Right ventricle myocardium inferior (tissue), 1 donor: ENCODE results near the gene RANBP2. TPM values are rescaled to one million over a fixed set of nuclear protein-coding genes. Genes with fewer than 3 reads are reported as not detected.
"Not testable (repeated sequence)": the region's sequence is repeated elsewhere in the genome, so short reads cannot be mapped to it uniquely, and the experiment has no call there.

Source experiments
- ATAC-seq: fragments of 200-7000 bp; cut with Tn5 transposase; one replicate; pipeline ENCODE4 v1.9.1; 2020; ENCODE audit warnings: mild to moderate bottlenecking, moderate library complexity
- DNase-seq: peaks from one replicate; pipeline ENCODE4 v3.0.0; 2021; ENCODE audit errors: missing footprints
- intact Hi-C: fragments of 100-400 bp; cut with DNase I; formaldehyde crosslinking; loops from one replicate; pipeline ENCODE4 v1.11.0; 2022
- long read RNA-seq: library from polyadenylated mRNA; unstranded; transcript quantifications from one replicate; pipeline ENCODE4 v2.0.0, GENCODE V29; 2021
- total RNA-seq: library from RNA; stranded (reverse); fragmentation: NEBNext Ultra II Directional; extraction: Animal tissue kit (Norgen Biotek cat#: 25700); gene quantifications from one replicate; pipeline ENCODE4 v1.2.1, GENCODE V29; 2021
- donor health status: DM: no; HTN: yes; CAD: no; lungs with severe emphysema.

The RANBP2 gene
- total RNA-seq, result 48.7 TPM
- long read RNA-seq, partial matches to known transcripts, result 11 of 14 reads
- long read RNA-seq, other reads (novel, unspliced or antisense), result 3 of 14 reads

GRCh38 chr2:108719149-108720044 is at the start of gene RANBP2:
TSS of gene RANBP2 (plus strand) at chr2:108719482. CDS start at chr2:108719607, 125 bp downstream.
- DNase-seq (peak; percentile 96), ATAC-seq (peak; percentile 100)
- intact Hi-C loops, result loop anchor here (5.0 kb wide), 2 partner anchors 122 to 272 kb away; partner anchors contain the start of gene GCC2

GRCh38 chr2:108670282-108670681 is 49.0 kb upstream of the RANBP2 start:
- intact Hi-C loops, DNase-seq, ATAC-seq: not testable (repeated sequence)

GRCh38 chr2:108672200-108672805 is 47.0 kb upstream of the RANBP2 start:
- ATAC-seq, intact Hi-C loops, DNase-seq: not testable (repeated sequence)

GRCh38 chr2:108676522-108676921 is 42.8 kb upstream of the RANBP2 start:
- intact Hi-C loops, DNase-seq, ATAC-seq: not testable (repeated sequence)

- ATAC-seq, DNase-seq, intact Hi-C loops: not testable (repeated sequence)
Measured at GRCh38 chr2:108677239-108677744, 42.0 kb upstream of the RANBP2 start.

GRCh38 chr2:108678198-108678651 is 41.1 kb upstream of the RANBP2 start:
- DNase-seq, intact Hi-C loops: not testable (repeated sequence)
- ATAC-seq, result peak; percentile 66

- intact Hi-C loops, DNase-seq: not testable (repeated sequence)
- peak; percentile 42 for ATAC-seq
Measured at GRCh38 chr2:108680805-108681204, 38.5 kb upstream of the RANBP2 start.

GRCh38 chr2:108688818-108689756 is 30.2 kb upstream of the RANBP2 start:
- ATAC-seq, result peak; percentile 16
- intact Hi-C loops, DNase-seq: not testable (repeated sequence)

- ATAC-seq, result peak; percentile 81
- intact Hi-C loops, DNase-seq: not testable (repeated sequence)
Measured at GRCh38 chr2:108690001-108690400, 29.3 kb upstream of the RANBP2 start.

- ATAC-seq, result no peak
- no peak for DNase-seq
- intact Hi-C loops, result no loop called here
Measured at GRCh38 chr2:108691447-108691846, 27.8 kb upstream of the RANBP2 start.

- ATAC-seq (no peak), DNase-seq (no peak)
- intact Hi-C loops, result no loop called here
Measured at GRCh38 chr2:108701208-108701607, 18.1 kb upstream of the RANBP2 start.

GRCh38 chr2:108701806-108702205 is 17.5 kb upstream of the RANBP2 start:
- ATAC-seq, result no peak
- intact Hi-C loops, result no loop called here
- DNase-seq, result no peak

GRCh38 chr2:108704871-108705270 is 14.4 kb upstream of the RANBP2 start:
- ATAC-seq (no peak), DNase-seq (no peak)
- intact Hi-C loops, result no loop called here

- no peak for ATAC-seq
- DNase-seq, result no peak
- intact Hi-C loops, result no loop called here
Measured at GRCh38 chr2:108707300-108707699, 12.0 kb upstream of the RANBP2 start.

GRCh38 chr2:108716971-108717370 is 2.3 kb upstream of the RANBP2 start:
- intact Hi-C loops, result loop anchor here (5.0 kb wide), 2 partner anchors 120 to 270 kb away; partner anchors contain the start of gene GCC2
- not testable (repeated sequence) for DNase-seq, ATAC-seq

- ATAC-seq, intact Hi-C loops, DNase-seq: not testable (repeated sequence)
Measured at GRCh38 chr2:108726048-108726447, 6.8 kb downstream of the RANBP2 start.

- intact Hi-C loops, DNase-seq, ATAC-seq: not testable (repeated sequence)
Measured at GRCh38 chr2:108734656-108735055, 15.4 kb downstream of the RANBP2 start.

- intact Hi-C loops, DNase-seq, ATAC-seq: not testable (repeated sequence)
Measured at GRCh38 chr2:108757973-108758372, 38.7 kb downstream of the RANBP2 start.
